ENCODE results near the gene L3MBTL4.

DNA sequence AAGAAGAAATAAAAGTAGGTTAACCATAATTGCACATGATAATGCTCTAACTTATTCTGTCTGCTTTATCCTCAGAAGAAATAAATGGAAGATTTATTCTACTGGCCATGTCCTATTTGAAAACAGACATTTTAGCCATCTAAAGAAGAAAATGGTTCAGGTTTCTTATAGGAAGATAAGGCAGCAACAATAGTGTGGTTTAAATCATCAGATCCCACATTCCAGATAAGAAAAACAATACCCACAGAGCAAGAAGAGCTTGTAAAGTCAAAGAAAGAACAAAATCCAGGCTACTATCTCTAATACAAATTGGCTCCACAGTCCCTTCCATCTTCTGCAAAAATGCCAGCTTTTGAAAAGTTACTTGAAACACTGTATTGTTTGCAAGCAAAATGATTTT lies 49.3 kb downstream of the L3MBTL4 start:
- no peak for TF ChIP-seq CTCF (IDR thresholded peaks at IDR 0.05; ENCODE audit: poor library complexity)
- no peak for TF ChIP-seq EZH2 (IDR thresholded peaks at IDR 0.05; ENCODE audit: borderline replicate concordance)
- TF ChIP-seq EZH2phosphoT487 (IDR thresholded peaks at IDR 0.05; ENCODE audit: low read depth, severe bottlenecking, unreplicated experiment), result no peak

Data from hepatocyte (in vitro differentiated cells).